ENCODE results near the gene MRPL28.

- TF ChIP-seq CTCF (IDR thresholded peaks at IDR 0.05) (no peak), POLR2AphosphoS5 (IDR thresholded peaks at IDR 0.05) (no peak)
Measured at GRCh38 chr16:369866-370436, 387 bp downstream of the MRPL28 start.
